Neural crest cell (in vitro differentiated cells): ENCODE measurements around the gene HTR7. TPM values are rescaled to one million over a fixed set of nuclear protein-coding genes. Genes with fewer than 3 reads are reported as not detected.
A peak's percentile ranks its signal among the peaks of the same experiment; 100 is the strongest.

ENCODE experiments used
- DNase-seq: peaks from one replicate; pipeline ENCODE4 v3.0.0; 2021; ENCODE audit warnings: low read depth, mixed read lengths, low spot score
- H3K27ac Mint-ChIP-seq: one replicate; pipeline ENCODE4 v1.8.0; 2021; ENCODE audit warnings: mild to moderate bottlenecking, mixed read lengths; ENCODE audit not compliant: unreplicated experiment
- H3K27me3 Mint-ChIP-seq: 2 replicates; pipeline ENCODE4 v1.8.0; 2021; ENCODE audit warnings: low read depth, mild to moderate bottlenecking, mixed read lengths
- H3K36me3 Mint-ChIP-seq: 2 replicates; pipeline ENCODE4 v1.8.0; 2021; ENCODE audit warnings: low read depth, mild to moderate bottlenecking, mixed read lengths
- H3K4me1 Mint-ChIP-seq: 2 replicates; pipeline ENCODE4 v1.8.0; 2021; ENCODE audit warnings: mixed read lengths
- H3K4me3 Mint-ChIP-seq: one replicate; pipeline ENCODE4 v1.8.0; 2021; ENCODE audit warnings: mild to moderate bottlenecking, mixed read lengths
- H3K9me3 Mint-ChIP-seq: 2 replicates; pipeline ENCODE4 v1.8.0; 2021; ENCODE audit warnings: mixed read lengths
- CTCF ChIP-seq: fragments of 200-600 bp; sonication (generic); conservative IDR thresholded peaks from 2 replicates; pipeline ENCODE4 v1.5.0; 2021; ENCODE audit warnings: antibody characterized with exemption, mild to moderate bottlenecking
- total RNA-seq: library from RNA; stranded (reverse); gene quantifications from 2 replicates; pipeline ENCODE4 v1.2.1, GENCODE V29; 2021

HTR7 gene
- total RNA-seq, 1 donor from 2014 or later = 0.09 TPM

- Mint-ChIP-seq H3K36me3 (no peaks in the 10 kb centered on the region), H3K4me3 (no peak overlapping the region), H3K27me3 (peaks cover 4% of the 10 kb centered on the region), H3K4me1 (peaks cover 2% of the 10 kb centered on the region), H3K9me3 (peaks cover 6% of the 10 kb centered on the region), H3K27ac (no peak overlapping the region)
- no peak for DNase-seq
- no peak for TF ChIP-seq CTCF
Observed at GRCh38 chr10:90780488-90780887, 77.4 kb downstream of the HTR7 start.

GRCh38 chr10:90779548-90779947, 78.3 kb downstream of the HTR7 start:
- TF ChIP-seq CTCF = peak; percentile 39
- Mint-ChIP-seq H3K4me3 (no peak overlapping the region), H3K9me3 (peaks cover 6% of the 10 kb centered on the region), H3K36me3 (no peaks in the 10 kb centered on the region), H3K27ac (no peak overlapping the region), H3K27me3 (no peaks in the 10 kb centered on the region), H3K4me1 (peaks cover 8% of the 10 kb centered on the region)
- DNase-seq = no peak

GRCh38 chr10:90777621-90778020, 80.2 kb downstream of the HTR7 start:
- Mint-ChIP-seq H3K27me3 (no peaks in the 10 kb centered on the region), H3K4me3 (no peak overlapping the region), H3K4me1 (peaks cover 8% of the 10 kb centered on the region), H3K36me3 (no peaks in the 10 kb centered on the region), H3K9me3 (peaks cover 6% of the 10 kb centered on the region), H3K27ac (no peak overlapping the region)
- TF ChIP-seq CTCF = no peak
- DNase-seq = no peak

GRCh38 chr10:90775351-90776028, 82.3 kb downstream of the HTR7 start:
- no peak for TF ChIP-seq CTCF
- Mint-ChIP-seq H3K36me3 (no peaks in the 10 kb centered on the region), H3K27ac (no peak overlapping the region), H3K4me3 (no peak overlapping the region), H3K27me3 (no peaks in the 10 kb centered on the region), H3K9me3 (peaks cover 6% of the 10 kb centered on the region), H3K4me1 (peaks cover 8% of the 10 kb centered on the region)
- no peak for DNase-seq

GRCh38 chr10:90769946-90770841, 87.6 kb downstream of the HTR7 start:
- Mint-ChIP-seq H3K27ac (no peak overlapping the region), H3K4me1 (peaks cover 3% of the 10 kb centered on the region), H3K36me3 (no peaks in the 10 kb centered on the region), H3K27me3 (no peaks in the 10 kb centered on the region), H3K9me3 (no peaks in the 10 kb centered on the region), H3K4me3 (no peak overlapping the region)
- DNase-seq = no peak
- TF ChIP-seq CTCF = no peak
